ENCODE data around the gene CCR8.

The CCR8 gene, protein sequence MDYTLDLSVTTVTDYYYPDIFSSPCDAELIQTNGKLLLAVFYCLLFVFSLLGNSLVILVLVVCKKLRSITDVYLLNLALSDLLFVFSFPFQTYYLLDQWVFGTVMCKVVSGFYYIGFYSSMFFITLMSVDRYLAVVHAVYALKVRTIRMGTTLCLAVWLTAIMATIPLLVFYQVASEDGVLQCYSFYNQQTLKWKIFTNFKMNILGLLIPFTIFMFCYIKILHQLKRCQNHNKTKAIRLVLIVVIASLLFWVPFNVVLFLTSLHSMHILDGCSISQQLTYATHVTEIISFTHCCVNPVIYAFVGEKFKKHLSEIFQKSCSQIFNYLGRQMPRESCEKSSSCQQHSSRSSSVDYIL

DNA sequence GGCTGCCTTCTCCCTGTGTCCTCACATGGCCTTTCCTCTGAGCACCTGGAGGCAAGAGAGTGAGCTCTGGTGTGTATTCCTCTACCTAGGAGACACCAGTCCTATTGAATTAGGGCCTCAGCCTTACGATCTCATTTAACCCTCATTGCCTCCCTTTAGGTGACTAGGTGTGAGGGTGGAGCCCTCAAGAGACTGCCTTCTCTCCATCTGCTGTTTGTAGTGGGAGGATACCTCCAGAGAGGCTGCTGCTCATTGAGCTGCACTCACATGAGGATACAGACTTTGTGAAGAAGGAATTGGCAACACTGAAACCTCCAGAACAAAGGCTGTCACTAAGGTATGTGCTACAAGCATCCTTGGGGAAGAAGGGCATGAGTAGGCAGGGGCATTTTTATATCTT is at the start of gene CCR8:
Gene CCR8 (plus strand): TSS at position 217 of the 400 bp plus-strand sequence. CDS start 2,623 bp downstream, outside the sequence.
- Mint-ChIP-seq H3K9me3 (peaks cover 4% of the 10 kb centered on the region), H3K36me3 (ENCODE audit: low read depth) (peaks cover 26% of the 10 kb centered on the region), H3K4me3 (peak within 1 kb of the TSS; percentile 73), H3K27ac (peak within 1 kb of the TSS; percentile 49), H3K27me3 (ENCODE audit: low read depth) (no peaks in the 10 kb centered on the region), H3K4me1 (ENCODE audit: low read depth) (peaks cover 67% of the 10 kb centered on the region)
- DNase-seq (ENCODE audit: low spot score) = no peak

DNA sequence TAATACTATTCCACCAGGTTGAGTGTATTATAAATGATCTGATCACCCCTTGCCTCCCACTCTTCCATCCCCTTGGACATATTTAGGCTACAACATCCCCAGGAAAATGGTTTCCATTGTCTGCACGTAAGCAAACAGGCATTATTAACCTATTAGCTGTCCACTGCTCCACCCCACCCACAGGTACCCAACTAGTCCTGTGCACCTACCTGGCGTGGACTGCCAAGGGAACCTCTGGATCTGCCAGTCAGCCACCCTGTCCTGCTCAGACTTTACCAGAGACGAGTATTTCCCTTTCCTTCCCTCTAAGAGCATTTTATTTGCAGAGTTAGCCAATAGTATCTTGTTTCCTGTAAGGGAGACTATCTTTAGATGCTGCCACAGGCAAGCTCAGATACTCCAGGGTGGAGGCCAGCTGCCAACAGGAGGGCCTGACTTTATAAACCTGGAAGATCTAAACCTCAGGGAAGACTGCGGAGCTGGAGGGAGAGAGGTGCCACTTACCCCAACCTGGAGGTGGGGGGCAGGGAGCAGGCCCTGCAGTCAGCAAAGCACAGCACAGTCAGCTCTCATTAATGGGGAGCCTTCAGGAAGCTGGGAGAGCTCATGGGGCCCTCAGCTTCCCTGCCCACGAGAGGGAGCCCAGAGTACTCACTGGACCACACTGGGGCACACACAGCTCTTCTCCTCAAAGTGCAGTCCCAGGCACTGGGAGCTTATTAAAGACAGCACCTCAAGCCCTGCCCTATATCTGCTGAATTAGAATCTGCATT is 49.6 kb upstream of the CCR8 start, which contains the start of gene CX3CR1:
Gene CX3CR1 (minus strand): TSS at position 292 of the 773 bp plus-strand sequence. CDS start 13,527 bp downstream, outside the sequence.
- peak within 1 kb of the TSS; percentile 33 for H3K27ac Mint-ChIP-seq
- no peak for DNase-seq (ENCODE audit: low spot score)
- H3K27me3 Mint-ChIP-seq (ENCODE audit: low read depth) = peaks cover 12% of the 10 kb centered on the region
- no peaks in the 10 kb centered on the region for H3K36me3 Mint-ChIP-seq (ENCODE audit: low read depth)
- peaks cover 40% of the 10 kb centered on the region for H3K4me1 Mint-ChIP-seq (ENCODE audit: low read depth)
- H3K4me3 Mint-ChIP-seq = peak within 1 kb of the TSS; percentile 1
- no peaks in the 10 kb centered on the region for H3K9me3 Mint-ChIP-seq

DNA sequence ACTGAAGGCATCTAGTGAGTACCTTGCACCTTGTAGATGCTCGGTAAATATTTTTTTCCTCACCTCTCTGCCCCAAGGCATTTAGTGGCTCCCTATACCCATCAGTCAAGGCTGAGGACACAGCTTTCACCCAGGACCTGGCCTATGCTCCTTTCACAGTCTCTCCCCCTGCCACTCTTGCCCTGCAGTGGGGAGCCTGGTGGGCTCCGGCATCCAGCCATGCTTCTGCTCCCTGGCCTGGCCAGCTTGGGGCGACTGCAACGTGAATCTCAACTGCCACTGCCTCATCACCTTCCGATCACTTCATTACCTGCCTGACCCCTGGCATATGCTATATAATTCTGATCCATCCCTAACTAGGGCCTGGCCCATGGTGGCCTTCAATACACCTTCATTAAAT is 48.9 kb upstream of the CCR8 start:
- Mint-ChIP-seq H3K36me3 (ENCODE audit: low read depth) (no peaks in the 10 kb centered on the region), H3K9me3 (no peaks in the 10 kb centered on the region), H3K4me1 (ENCODE audit: low read depth) (peaks cover 39% of the 10 kb centered on the region), H3K27me3 (ENCODE audit: low read depth) (peaks cover 9% of the 10 kb centered on the region), H3K4me3 (no peak overlapping the region), H3K27ac (peak overlapping the region; percentile 33)
- DNase-seq (ENCODE audit: low spot score) = no peak

- H3K9me3 Mint-ChIP-seq = no peaks in the 10 kb centered on the region
- H3K4me3 Mint-ChIP-seq = no peak overlapping the region
- DNase-seq (ENCODE audit: low spot score) = no peak
- H3K27me3 Mint-ChIP-seq (ENCODE audit: low read depth) = peaks cover 2% of the 10 kb centered on the region
- H3K36me3 Mint-ChIP-seq (ENCODE audit: low read depth) = no peaks in the 10 kb centered on the region
- peak overlapping the region; percentile 35 for H3K27ac Mint-ChIP-seq
- H3K4me1 Mint-ChIP-seq (ENCODE audit: low read depth) = peaks cover 30% of the 10 kb centered on the region
Measured at GRCh38 chr3:39281533-39281932, 48.0 kb upstream of the CCR8 start.

DNA sequence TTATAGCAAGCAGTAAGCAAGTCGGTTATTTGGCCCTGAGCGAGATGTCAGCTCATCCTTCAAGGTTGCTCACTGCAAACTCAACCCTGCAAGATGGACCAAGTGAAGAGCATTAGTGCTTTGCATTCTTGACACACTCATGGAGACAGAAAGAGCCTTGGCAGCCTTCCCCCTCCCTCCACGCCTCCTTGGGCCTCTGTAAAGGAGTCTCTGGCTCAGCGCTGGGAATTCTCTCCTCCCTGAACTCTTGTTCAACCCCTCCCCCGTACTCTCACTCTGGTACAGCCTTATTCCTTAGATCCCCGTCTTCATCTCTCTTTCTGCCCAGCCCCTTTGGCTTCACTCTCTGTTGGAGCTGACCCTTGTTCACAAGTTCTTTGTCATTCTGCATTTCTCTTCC is 47.5 kb upstream of the CCR8 start:
- H3K4me1 Mint-ChIP-seq (ENCODE audit: low read depth) = peaks cover 26% of the 10 kb centered on the region
- no peak overlapping the region for H3K4me3 Mint-ChIP-seq
- no peak overlapping the region for H3K27ac Mint-ChIP-seq

GRCh38 chr3:39284457-39284881 is 45.0 kb upstream of the CCR8 start:
- Mint-ChIP-seq H3K27me3 (ENCODE audit: low read depth) (no peaks in the 10 kb centered on the region), H3K4me3 (no peak overlapping the region), H3K27ac (peak overlapping the region; percentile 28), H3K36me3 (ENCODE audit: low read depth) (no peaks in the 10 kb centered on the region), H3K4me1 (ENCODE audit: low read depth) (peaks cover 31% of the 10 kb centered on the region), H3K9me3 (no peaks in the 10 kb centered on the region)
- no peak for DNase-seq (ENCODE audit: low spot score)

More for the DNA sequence above, 47.5 kb upstream of the CCR8 start:
- no peaks in the 10 kb centered on the region for H3K9me3 Mint-ChIP-seq
- no peaks in the 10 kb centered on the region for H3K36me3 Mint-ChIP-seq (ENCODE audit: low read depth)
- H3K27me3 Mint-ChIP-seq (ENCODE audit: low read depth) = no peaks in the 10 kb centered on the region
- DNase-seq (ENCODE audit: low spot score) = no peak

DNA sequence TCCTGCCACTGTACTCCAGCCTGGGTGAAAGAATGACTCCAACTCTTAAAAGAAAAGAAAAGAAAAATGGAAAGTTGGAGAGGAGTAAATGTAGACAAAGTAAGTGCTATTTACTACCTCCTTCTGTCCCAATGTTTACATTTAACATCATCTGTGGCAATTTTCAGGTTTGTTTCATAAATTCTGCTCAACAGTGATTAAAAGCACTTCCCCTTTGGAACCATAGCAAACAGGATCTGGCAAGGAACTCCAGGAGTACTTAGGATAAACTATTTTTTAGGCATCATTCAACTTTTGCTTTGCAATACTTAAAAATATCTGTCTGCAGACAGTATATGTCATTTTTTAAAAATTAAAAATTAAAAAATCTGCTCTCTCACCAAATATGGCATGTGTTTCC is 44.2 kb upstream of the CCR8 start:
- no peaks in the 10 kb centered on the region for H3K27me3 Mint-ChIP-seq (ENCODE audit: low read depth)
- H3K9me3 Mint-ChIP-seq = no peaks in the 10 kb centered on the region
- peaks cover 35% of the 10 kb centered on the region for H3K4me1 Mint-ChIP-seq (ENCODE audit: low read depth)
- H3K27ac Mint-ChIP-seq = no peak overlapping the region
- H3K36me3 Mint-ChIP-seq (ENCODE audit: low read depth) = no peaks in the 10 kb centered on the region
- H3K4me3 Mint-ChIP-seq = no peak overlapping the region
- DNase-seq (ENCODE audit: low spot score) = no peak

- no peaks in the 10 kb centered on the region for H3K27me3 Mint-ChIP-seq (ENCODE audit: low read depth)
- H3K27ac Mint-ChIP-seq = no peak overlapping the region
- H3K4me1 Mint-ChIP-seq (ENCODE audit: low read depth) = peaks cover 30% of the 10 kb centered on the region
- H3K36me3 Mint-ChIP-seq (ENCODE audit: low read depth) = no peaks in the 10 kb centered on the region
- DNase-seq (ENCODE audit: low spot score) = no peak
- no peaks in the 10 kb centered on the region for H3K9me3 Mint-ChIP-seq
- no peak overlapping the region for H3K4me3 Mint-ChIP-seq
Measured at GRCh38 chr3:39286771-39287170, 42.7 kb upstream of the CCR8 start.

DNA sequence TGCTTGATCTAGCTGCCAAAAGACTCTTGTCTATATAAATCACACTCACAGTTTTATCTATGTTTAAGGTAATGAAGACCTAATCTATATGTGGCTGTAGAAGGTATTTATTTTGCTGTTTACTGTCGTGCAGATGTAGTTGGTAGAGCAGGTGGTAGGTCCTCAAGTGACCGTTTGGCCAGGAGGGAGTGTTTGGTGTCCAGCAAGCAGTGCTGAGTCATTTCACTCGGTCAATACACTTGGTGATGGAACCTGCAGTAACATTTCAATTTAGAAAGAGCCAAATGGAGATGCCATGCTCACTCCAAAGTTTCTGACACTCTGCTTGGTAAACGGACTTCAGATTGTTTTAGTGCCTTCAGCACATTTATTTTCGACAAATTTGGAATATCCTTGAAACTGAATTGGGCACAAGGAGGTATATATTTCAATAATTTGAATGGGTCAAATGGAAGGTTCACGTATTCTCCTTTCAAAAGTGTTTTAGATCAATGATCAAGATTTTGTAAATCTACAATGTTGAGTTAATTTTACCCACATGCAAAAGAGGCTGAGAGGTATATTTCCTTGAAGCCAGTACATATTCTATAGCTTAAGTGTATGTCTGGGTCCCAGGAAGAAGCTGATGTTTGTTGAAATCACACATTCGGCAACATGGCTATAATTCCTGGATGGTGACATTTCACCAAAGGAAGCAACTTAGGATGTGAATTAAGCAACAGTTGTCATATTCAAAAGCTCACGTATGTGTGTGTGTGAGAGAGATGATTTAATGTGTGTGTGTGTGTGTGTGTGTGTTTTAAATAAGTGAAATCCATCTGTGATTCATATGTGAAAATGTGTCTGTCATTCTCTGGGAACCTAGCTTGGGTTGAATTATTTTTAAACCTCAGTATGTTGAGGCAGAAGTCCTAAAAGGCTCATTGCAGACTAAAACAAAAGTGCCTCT is 42.0 kb upstream of the CCR8 start:
- no peak overlapping the region for H3K27ac Mint-ChIP-seq
- peaks cover 33% of the 10 kb centered on the region for H3K4me1 Mint-ChIP-seq (ENCODE audit: low read depth)
- DNase-seq (ENCODE audit: low spot score) = no peak
- H3K4me3 Mint-ChIP-seq = no peak overlapping the region
- H3K27me3 Mint-ChIP-seq (ENCODE audit: low read depth) = no peaks in the 10 kb centered on the region
- H3K36me3 Mint-ChIP-seq (ENCODE audit: low read depth) = no peaks in the 10 kb centered on the region
- H3K9me3 Mint-ChIP-seq = no peaks in the 10 kb centered on the region

DNA sequence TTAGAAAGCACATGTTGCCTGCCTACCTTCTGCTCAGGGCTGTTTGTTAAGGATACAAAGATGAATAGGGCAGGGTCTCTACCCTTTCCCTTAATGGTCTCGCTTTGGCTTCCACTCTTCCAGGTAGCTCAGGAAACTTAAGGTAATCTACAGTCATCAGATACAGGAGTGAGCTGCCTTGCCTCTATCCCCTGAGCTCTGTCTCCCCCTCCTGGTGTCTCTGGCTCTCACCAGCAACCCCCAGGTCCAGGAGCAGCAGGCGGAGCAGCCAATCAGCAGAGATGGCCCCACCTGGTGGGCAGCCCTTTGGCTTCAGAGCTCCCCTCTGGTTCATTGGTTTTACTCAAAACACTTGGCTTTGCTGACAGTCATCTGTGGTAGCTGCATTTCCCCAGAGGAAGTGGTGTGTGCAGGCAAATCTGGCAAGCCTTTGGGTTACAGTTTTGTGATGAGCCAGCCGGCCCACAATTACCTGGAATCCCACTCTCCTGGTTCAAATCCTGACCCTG is 41.2 kb upstream of the CCR8 start:
- no peaks in the 10 kb centered on the region for H3K9me3 Mint-ChIP-seq
- DNase-seq (ENCODE audit: low spot score) = peak; percentile 79
- H3K27ac Mint-ChIP-seq = no peak overlapping the region
- no peak overlapping the region for H3K4me3 Mint-ChIP-seq
- no peaks in the 10 kb centered on the region for H3K36me3 Mint-ChIP-seq (ENCODE audit: low read depth)
- H3K4me1 Mint-ChIP-seq (ENCODE audit: low read depth) = peaks cover 37% of the 10 kb centered on the region
- H3K27me3 Mint-ChIP-seq (ENCODE audit: low read depth) = no peaks in the 10 kb centered on the region

DNA sequence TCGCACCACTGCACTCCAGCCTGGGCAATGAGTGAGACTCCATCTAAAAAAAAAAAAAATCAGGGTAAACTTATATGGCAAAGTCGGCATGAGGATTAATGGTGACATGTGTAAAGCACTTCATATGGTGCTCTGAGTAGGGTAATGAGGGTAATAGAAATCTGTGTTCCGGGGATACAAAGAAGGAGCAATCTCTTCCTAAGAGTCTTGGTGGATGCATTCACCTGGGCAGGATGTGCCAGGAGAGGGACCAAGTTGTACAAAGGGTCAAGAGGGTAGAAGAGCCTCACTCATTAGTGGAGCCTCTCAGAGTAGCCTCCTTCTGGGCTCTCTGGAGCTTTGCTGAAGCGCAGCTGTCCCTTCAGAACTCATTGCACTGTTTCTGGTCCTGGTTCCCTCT is 40.4 kb upstream of the CCR8 start:
- Mint-ChIP-seq H3K27ac (no peak overlapping the region), H3K9me3 (no peaks in the 10 kb centered on the region), H3K36me3 (ENCODE audit: low read depth) (no peaks in the 10 kb centered on the region), H3K4me1 (ENCODE audit: low read depth) (peaks cover 41% of the 10 kb centered on the region), H3K4me3 (no peak overlapping the region), H3K27me3 (ENCODE audit: low read depth) (no peaks in the 10 kb centered on the region)
- no peak for DNase-seq (ENCODE audit: low spot score)

DNA sequence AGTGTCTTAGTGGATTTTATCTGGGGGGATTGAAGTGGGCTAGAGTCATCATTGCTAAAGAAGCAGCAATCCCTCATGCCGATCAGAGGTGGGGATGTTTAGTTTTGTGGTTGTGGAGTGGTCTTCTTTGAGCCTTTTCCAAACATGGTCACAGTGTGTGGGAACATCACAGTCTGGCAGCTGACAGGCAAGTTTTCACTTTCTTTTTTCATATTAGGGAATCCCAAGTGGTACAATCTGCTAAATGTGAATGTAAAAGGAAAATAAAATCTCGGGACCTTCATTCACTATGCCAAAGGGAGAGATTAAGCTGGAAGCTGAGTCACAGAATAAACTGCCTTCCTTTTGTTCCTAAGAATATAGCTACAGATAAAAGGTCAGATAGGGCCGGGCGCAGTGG is 39.3 kb upstream of the CCR8 start:
- Mint-ChIP-seq H3K36me3 (ENCODE audit: low read depth) (no peaks in the 10 kb centered on the region), H3K27ac (peak overlapping the region; percentile 1), H3K9me3 (no peaks in the 10 kb centered on the region), H3K27me3 (ENCODE audit: low read depth) (no peaks in the 10 kb centered on the region), H3K4me3 (no peak overlapping the region), H3K4me1 (ENCODE audit: low read depth) (peaks cover 46% of the 10 kb centered on the region)
- no peak for DNase-seq (ENCODE audit: low spot score)

GRCh38 chr3:39291903-39292329 is 37.6 kb upstream of the CCR8 start:
- DNase-seq (ENCODE audit: low spot score) = peak; percentile 65
- Mint-ChIP-seq H3K27ac (peak overlapping the region; percentile 79), H3K4me1 (ENCODE audit: low read depth) (peaks cover 56% of the 10 kb centered on the region), H3K36me3 (ENCODE audit: low read depth) (peaks cover 5% of the 10 kb centered on the region), H3K4me3 (no peak overlapping the region), H3K9me3 (peaks cover 4% of the 10 kb centered on the region), H3K27me3 (ENCODE audit: low read depth) (no peaks in the 10 kb centered on the region)
